GM13976 (cell line): ENCODE results near the gene ZNF157.
"Not testable (repeated sequence)": the region's sequence is repeated elsewhere in the genome, so short reads cannot be mapped to it uniquely, and the experiment has no call there.

Source experiments
- DNase-seq: peaks from one replicate; pipeline ENCODE4 v3.0.0; 2012; ENCODE audit warnings: low spot score
- CTCF ChIP-seq: IDR thresholded peaks from 2 replicates; pipeline ENCODE4 v1.5.1; 2012; ENCODE audit warnings: borderline replicate concordance, mild to moderate bottlenecking; ENCODE audit not compliant: insufficient read depth; ENCODE audit errors: extremely low read depth, missing control alignments, control extremely low read depth
- in situ Hi-C: fragments of 300-500 bp; cut with MboI; formaldehyde crosslinking; loops from one replicate; pipeline ENCODE4 v1.12.0; 2022; ENCODE audit warnings: low sequenced_read_pairs, mixed read lengths, inconsistent platforms; ENCODE audit not compliant: unreplicated experiment

ZNF157 gene

DNA sequence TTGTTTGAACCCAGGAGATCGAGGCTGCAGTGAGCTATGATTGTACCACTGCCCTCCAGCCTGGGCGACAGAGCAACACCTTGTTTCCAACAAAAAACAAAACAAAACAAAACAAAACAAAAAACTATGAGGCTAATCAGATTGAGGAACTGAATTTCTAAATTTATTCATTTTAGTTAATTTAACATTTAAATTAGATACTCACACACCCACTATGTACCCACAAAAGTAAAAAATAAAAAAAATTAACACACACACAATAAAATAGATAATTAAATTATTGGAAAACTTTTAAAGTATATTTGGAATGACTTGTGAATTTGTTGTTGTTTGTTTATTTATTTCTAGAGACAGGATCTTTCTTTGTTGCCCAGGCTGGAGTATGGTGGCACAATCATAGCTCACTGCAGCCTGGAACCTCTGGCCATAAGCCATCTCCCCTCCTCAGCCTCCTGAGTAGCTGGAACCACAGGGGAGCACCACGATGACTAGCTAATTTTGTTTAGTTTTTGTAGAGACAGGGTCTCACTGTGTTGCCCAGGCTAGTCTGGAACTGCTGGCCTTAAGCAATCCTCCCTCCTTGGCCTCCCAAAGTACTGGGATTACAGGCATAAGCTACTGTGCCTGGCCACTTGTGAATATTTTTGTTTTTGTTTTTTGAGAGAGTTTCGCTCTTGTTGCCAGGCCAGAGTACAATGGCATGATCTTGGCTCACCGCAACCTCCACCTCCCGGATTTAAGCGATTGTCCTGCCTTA, 9.8 kb upstream of the ZNF157 start:
- TF ChIP-seq CTCF, result no peak
- in situ Hi-C loops, result no loop called here
- no peak for DNase-seq

GRCh38 chrX:47361538-47362511, 8.6 kb upstream of the ZNF157 start:
- in situ Hi-C loops, result no loop called here
- peak; percentile 87 for DNase-seq
- peak; percentile 5 for TF ChIP-seq CTCF

GRCh38 chrX:47366041-47366722, 4.2 kb upstream of the ZNF157 start:
- in situ Hi-C loops, result no loop called here
- peak; percentile 72 for DNase-seq

DNA sequence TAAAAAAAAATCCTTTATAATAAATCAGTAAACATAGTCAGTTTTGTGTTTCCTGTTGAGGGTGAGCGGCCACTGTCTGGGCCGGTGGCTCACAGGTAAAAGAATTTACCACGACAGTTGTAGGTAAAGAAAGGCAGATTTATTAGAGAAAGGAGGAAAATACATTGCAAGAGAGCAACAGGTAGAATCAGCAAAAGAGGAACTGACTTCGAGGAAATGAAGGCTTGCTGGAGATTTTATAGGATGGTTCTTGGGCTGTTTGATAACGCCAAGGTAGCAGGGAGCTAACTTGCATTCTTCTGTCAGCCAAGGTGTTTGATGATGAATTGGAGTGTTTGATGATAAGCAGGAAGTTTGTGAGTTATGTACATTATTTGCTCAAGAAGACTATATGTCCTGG, 2.8 kb downstream of the ZNF157 start:
- DNase-seq, result no peak
- in situ Hi-C loops, result no loop called here
- no peak for TF ChIP-seq CTCF

More at GRCh38 chrX:47366041-47366722, 4.2 kb upstream of the ZNF157 start:
- TF ChIP-seq CTCF, result no peak

GRCh38 chrX:47380268-47380667, 9.9 kb downstream of the ZNF157 start:
- peak; percentile 28 for DNase-seq
- in situ Hi-C loops, result loop anchor here (10.0 kb wide), 1 partner anchor 185 kb away; the partner anchor contains the start of gene UBA1
- TF ChIP-seq CTCF, result no peak

DNA sequence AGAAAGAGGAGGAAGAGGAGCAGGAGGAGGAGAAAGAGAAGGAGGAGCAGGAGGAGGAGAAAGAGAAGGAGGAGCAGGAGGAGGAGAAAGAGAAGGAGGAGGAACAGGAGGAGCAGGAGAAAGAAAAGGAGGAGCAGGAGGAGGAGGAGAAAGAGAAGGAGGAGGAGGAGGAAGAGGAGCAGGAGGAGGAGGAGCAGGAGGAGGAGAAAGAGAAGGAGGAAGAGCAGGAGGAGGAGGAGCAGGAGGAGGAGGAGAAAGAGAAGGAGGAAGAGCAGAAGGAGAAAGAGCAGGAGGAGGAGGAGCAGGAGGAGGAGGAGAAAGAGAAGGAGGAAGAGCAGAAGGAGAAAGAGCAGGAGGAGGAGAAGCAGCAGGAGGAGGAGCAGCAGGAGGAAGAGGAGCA, 10.5 kb downstream of the ZNF157 start:
- in situ Hi-C loops, result loop anchor here (10.0 kb wide), 1 partner anchor 186 kb away; the partner anchor contains the start of gene UBA1
- not testable (repeated sequence) for DNase-seq
